Osteocyte (in vitro differentiated cells): ENCODE data around the gene ZNF718. TPM values are rescaled to one million over a fixed set of nuclear protein-coding genes. Genes with fewer than 3 reads are reported as not detected.
"Not testable (repeated sequence)": the region's sequence is repeated elsewhere in the genome, so short reads cannot be mapped to it uniquely, and the experiment has no call there.

Source experiments
- DNase-seq: peaks from one replicate; pipeline ENCODE4 v3.0.0; 2021; ENCODE audit warnings: mixed read lengths; ENCODE audit not compliant: unreplicated experiment; ENCODE audit errors: extremely low spot score
- H3K27ac Mint-ChIP-seq: one replicate; pipeline ENCODE4 v1.8.0; 2021; ENCODE audit warnings: mild to moderate bottlenecking, mixed read lengths; ENCODE audit not compliant: unreplicated experiment
- H3K27me3 Mint-ChIP-seq: one replicate; pipeline ENCODE4 v1.8.0; 2021; ENCODE audit warnings: mixed read lengths; ENCODE audit not compliant: unreplicated experiment
- H3K36me3 Mint-ChIP-seq: one replicate; pipeline ENCODE4 v1.8.0; 2021; ENCODE audit warnings: mixed read lengths; ENCODE audit not compliant: unreplicated experiment
- H3K4me1 Mint-ChIP-seq: one replicate; pipeline ENCODE4 v1.8.0; 2021; ENCODE audit warnings: mixed read lengths; ENCODE audit not compliant: unreplicated experiment
- H3K4me3 Mint-ChIP-seq: one replicate; pipeline ENCODE4 v1.8.0; 2021; ENCODE audit warnings: mild to moderate bottlenecking, moderate library complexity, mixed read lengths; ENCODE audit not compliant: unreplicated experiment
- H3K9me3 Mint-ChIP-seq: one replicate; pipeline ENCODE4 v1.8.0; 2021; ENCODE audit warnings: mixed read lengths; ENCODE audit not compliant: unreplicated experiment
- total RNA-seq: library from RNA; stranded (reverse); gene quantifications from 2 replicates; pipeline ENCODE4 v1.2.1, GENCODE V29; 2021
- TF ChIP-seq, protein P1 (sequence below): fragments of 200-600 bp; sonication (generic); IDR thresholded peaks from 2 replicates; pipeline ENCODE4 v1.5.0; 2021; ENCODE audit warnings: antibody characterized with exemption, mild to moderate bottlenecking, moderate library complexity

Gene ZNF718
- total RNA-seq, 1 donor from 2014 or later: 5.9 TPM

GRCh38 chr4:116499-116898 is 7.8 kb upstream of the ZNF718 start:
- Mint-ChIP-seq H3K4me3 (no peak overlapping the region), H3K9me3 (peaks cover 21% of the 10 kb centered on the region), H3K27ac (no peak overlapping the region), H3K27me3 (no peaks in the 10 kb centered on the region), H3K36me3 (no peaks in the 10 kb centered on the region), H3K4me1 (no peaks in the 10 kb centered on the region)
- TF ChIP-seq, protein P1, sequence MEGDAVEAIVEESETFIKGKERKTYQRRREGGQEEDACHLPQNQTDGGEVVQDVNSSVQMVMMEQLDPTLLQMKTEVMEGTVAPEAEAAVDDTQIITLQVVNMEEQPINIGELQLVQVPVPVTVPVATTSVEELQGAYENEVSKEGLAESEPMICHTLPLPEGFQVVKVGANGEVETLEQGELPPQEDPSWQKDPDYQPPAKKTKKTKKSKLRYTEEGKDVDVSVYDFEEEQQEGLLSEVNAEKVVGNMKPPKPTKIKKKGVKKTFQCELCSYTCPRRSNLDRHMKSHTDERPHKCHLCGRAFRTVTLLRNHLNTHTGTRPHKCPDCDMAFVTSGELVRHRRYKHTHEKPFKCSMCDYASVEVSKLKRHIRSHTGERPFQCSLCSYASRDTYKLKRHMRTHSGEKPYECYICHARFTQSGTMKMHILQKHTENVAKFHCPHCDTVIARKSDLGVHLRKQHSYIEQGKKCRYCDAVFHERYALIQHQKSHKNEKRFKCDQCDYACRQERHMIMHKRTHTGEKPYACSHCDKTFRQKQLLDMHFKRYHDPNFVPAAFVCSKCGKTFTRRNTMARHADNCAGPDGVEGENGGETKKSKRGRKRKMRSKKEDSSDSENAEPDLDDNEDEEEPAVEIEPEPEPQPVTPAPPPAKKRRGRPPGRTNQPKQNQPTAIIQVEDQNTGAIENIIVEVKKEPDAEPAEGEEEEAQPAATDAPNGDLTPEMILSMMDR: no peak
- DNase-seq: no peak

GRCh38 chr4:120616-121015 is 3.7 kb upstream of the ZNF718 start:
- no peak overlapping the region for H3K4me3 Mint-ChIP-seq
- H3K27ac Mint-ChIP-seq: no peak overlapping the region
- TF ChIP-seq, protein P1: no peak
- H3K27me3 Mint-ChIP-seq: no peaks in the 10 kb centered on the region
- peaks cover 2% of the 10 kb centered on the region for H3K36me3 Mint-ChIP-seq
- peaks cover 12% of the 10 kb centered on the region for H3K9me3 Mint-ChIP-seq
- DNase-seq: no peak
- H3K4me1 Mint-ChIP-seq: peaks cover 5% of the 10 kb centered on the region

- H3K4me3 Mint-ChIP-seq: no peak overlapping the region
- peaks cover 12% of the 10 kb centered on the region for H3K4me1 Mint-ChIP-seq
- H3K27ac Mint-ChIP-seq: no peak overlapping the region
- H3K36me3 Mint-ChIP-seq: peaks cover 6% of the 10 kb centered on the region
- no peaks in the 10 kb centered on the region for H3K27me3 Mint-ChIP-seq
- no peak for DNase-seq
- H3K9me3 Mint-ChIP-seq: peaks cover 10% of the 10 kb centered on the region
- TF ChIP-seq, protein P1: no peak
Observed at GRCh38 chr4:121408-122084, 2.8 kb upstream of the ZNF718 start.

- H3K27ac Mint-ChIP-seq: peak overlapping the region; percentile 99
- H3K27me3 Mint-ChIP-seq, DNase-seq, H3K36me3 Mint-ChIP-seq, H3K9me3 Mint-ChIP-seq: not testable (repeated sequence)
- peaks cover 12% of the 10 kb centered on the region for H3K4me1 Mint-ChIP-seq
- H3K4me3 Mint-ChIP-seq: peak overlapping the region; percentile 99
Observed at GRCh38 chr4:123922-124274, 403 bp upstream of the ZNF718 start.

- peak overlapping the region; percentile 99 for H3K27ac Mint-ChIP-seq
- no peak for DNase-seq
- no peaks in the 10 kb centered on the region for H3K27me3 Mint-ChIP-seq
- peaks cover 4% of the 10 kb centered on the region for H3K9me3 Mint-ChIP-seq
- peaks cover 12% of the 10 kb centered on the region for H3K4me1 Mint-ChIP-seq
- peaks cover 6% of the 10 kb centered on the region for H3K36me3 Mint-ChIP-seq
- TF ChIP-seq, protein P1: no peak
- H3K4me3 Mint-ChIP-seq: peak overlapping the region; percentile 99
Observed at GRCh38 chr4:125091-125771, 930 bp downstream of the ZNF718 start.
